Panc1 (cell line): ENCODE measurements around the gene ADORA2A. TPM values are rescaled to one million over a fixed set of nuclear protein-coding genes. Genes with fewer than 3 reads are reported as not detected.

Experiments
- ATAC-seq: fragments of 200-7000 bp; cut with Tn5 transposase; 2 replicates; pipeline ENCODE4 v1.9.1; 2020; ENCODE audit warnings: mild to moderate bottlenecking, moderate library complexity
- BruUV-seq: library from RNA; stranded (reverse); fragments of 400-500 nt; replicated peaks from 2 replicates; lab custom pipeline; 2021; lab: Mats Ljungman, UMichigan
- CTCF ChIA-PET: fragments of 300-600 bp; sonication (Branson Sonifier 250); formaldehyde crosslinking; loops from one replicate; lab custom pipeline; 2022; ENCODE audit warnings: antibody characterized with exemption; lab: Charles Lee
- POLR2A ChIA-PET: fragments of 300-600 bp; sonication (Branson Sonifier 250); formaldehyde crosslinking; loops from one replicate; lab custom pipeline; 2022; ENCODE audit warnings: antibody characterized with exemption; lab: Charles Lee
- DNase-seq: peaks from one replicate; pipeline ENCODE4 v3.0.0-alpha.2; 2010; ENCODE audit warnings: low read depth, low spot score
- H3K27ac ChIP-seq: 2 replicates; pipeline ENCODE4 v1.5.1; 2011; ENCODE audit warnings: mild to moderate bottlenecking, low read length, inconsistent platforms
- H3K27me3 ChIP-seq: fragments of 200-500 bp; sonication (Bioruptor generic); 2 replicates; pipeline ENCODE4 v1.6.0; 2014; ENCODE audit warnings: low read length, inconsistent platforms; ENCODE audit not compliant: control insufficient read depth, insufficient read depth
- H3K36me3 ChIP-seq: fragments of 200-500 bp; sonication (Bioruptor generic); 2 replicates; pipeline ENCODE4 v1.5.1; 2014; ENCODE audit warnings: inconsistent platforms, mild to moderate bottlenecking, low read length, moderate library complexity; ENCODE audit not compliant: control insufficient read depth, insufficient read depth
- H3K4me1 ChIP-seq: 2 replicates; pipeline ENCODE4 v1.5.1; 2011; ENCODE audit warnings: inconsistent platforms, mild to moderate bottlenecking, low read length, moderate library complexity; ENCODE audit not compliant: control insufficient read depth, insufficient read depth
- H3K4me3 ChIP-seq, 2 experiments: 2 replicates each; pipeline ENCODE4 v1.5.1; 2011 to 2012; ENCODE audit warnings: low read depth in 2 of 2, low read length in 2 of 2, mild to moderate bottlenecking in 2 of 2, inconsistent platforms in 1 of 2, moderate library complexity in 1 of 2
- H3K9me3 ChIP-seq: fragments of 200-500 bp; sonication (Bioruptor generic); 2 replicates; pipeline ENCODE4 v1.5.1; 2014; ENCODE audit warnings: low read depth, mild to moderate bottlenecking, inconsistent platforms, low read length, moderate library complexity; ENCODE audit not compliant: control insufficient read depth, insufficient read depth
- POLR2AphosphoS5 ChIP-seq: IDR thresholded peaks from 2 replicates; pipeline ENCODE4 v1.6.1; 2012; ENCODE audit warnings: mild to moderate bottlenecking, low read depth, low read length, moderate library complexity
- SIN3A ChIP-seq: IDR thresholded peaks from 2 replicates; pipeline ENCODE4 v1.6.1; 2012; ENCODE audit warnings: low read depth, mild to moderate bottlenecking, low read length, moderate library complexity, borderline replicate concordance; ENCODE audit not compliant: insufficient read depth
- TCF7L2 ChIP-seq: IDR thresholded peaks from 2 replicates; pipeline ENCODE4 v1.6.1; 2011; ENCODE audit warnings: mild to moderate bottlenecking, low read depth, low read length, inconsistent platforms
- in situ Hi-C: cut with HindIII; loops from 2 replicates; pipeline ENCODE4 v1.10.0; 2016; ENCODE audit warnings: low sequenced_read_pairs, low pct_unique_long_range_greater_than_20kb
- intact Hi-C: fragments of 100-400 bp; cut with micrococcal nuclease; formaldehyde crosslinking; loops from one replicate; pipeline ENCODE4 v1.10.0; 2022; ENCODE audit not compliant: unreplicated experiment
- total RNA-seq: library from RNA; stranded (reverse); gene quantifications from one replicate; pipeline ENCODE4 v1.2.1, GENCODE V29; 2021; ENCODE audit not compliant: unreplicated experiment
- TF ChIP-seq, protein P1 (sequence below), 2 experiments: IDR thresholded peaks; 2 replicates each; pipeline ENCODE4 v1.6.1; 2011 to 2012; ENCODE audit warnings: low read depth in 2 of 2, control low read depth in 1 of 2, low read length in 1 of 2, mild to moderate bottlenecking in 1 of 2, moderate library complexity in 1 of 2; ENCODE audit not compliant: insufficient read depth in 1 of 2
- TF ChIP-seq, protein P2 (sequence below): fragments of 450-650 bp; IDR thresholded peaks from 2 replicates; pipeline ENCODE4 v1.5.1; 2017; ENCODE audit warnings: mild to moderate bottlenecking

Gene ADORA2A
- total RNA-seq, 1 experiment from 2014 or later = 11.5 TPM

DNA sequence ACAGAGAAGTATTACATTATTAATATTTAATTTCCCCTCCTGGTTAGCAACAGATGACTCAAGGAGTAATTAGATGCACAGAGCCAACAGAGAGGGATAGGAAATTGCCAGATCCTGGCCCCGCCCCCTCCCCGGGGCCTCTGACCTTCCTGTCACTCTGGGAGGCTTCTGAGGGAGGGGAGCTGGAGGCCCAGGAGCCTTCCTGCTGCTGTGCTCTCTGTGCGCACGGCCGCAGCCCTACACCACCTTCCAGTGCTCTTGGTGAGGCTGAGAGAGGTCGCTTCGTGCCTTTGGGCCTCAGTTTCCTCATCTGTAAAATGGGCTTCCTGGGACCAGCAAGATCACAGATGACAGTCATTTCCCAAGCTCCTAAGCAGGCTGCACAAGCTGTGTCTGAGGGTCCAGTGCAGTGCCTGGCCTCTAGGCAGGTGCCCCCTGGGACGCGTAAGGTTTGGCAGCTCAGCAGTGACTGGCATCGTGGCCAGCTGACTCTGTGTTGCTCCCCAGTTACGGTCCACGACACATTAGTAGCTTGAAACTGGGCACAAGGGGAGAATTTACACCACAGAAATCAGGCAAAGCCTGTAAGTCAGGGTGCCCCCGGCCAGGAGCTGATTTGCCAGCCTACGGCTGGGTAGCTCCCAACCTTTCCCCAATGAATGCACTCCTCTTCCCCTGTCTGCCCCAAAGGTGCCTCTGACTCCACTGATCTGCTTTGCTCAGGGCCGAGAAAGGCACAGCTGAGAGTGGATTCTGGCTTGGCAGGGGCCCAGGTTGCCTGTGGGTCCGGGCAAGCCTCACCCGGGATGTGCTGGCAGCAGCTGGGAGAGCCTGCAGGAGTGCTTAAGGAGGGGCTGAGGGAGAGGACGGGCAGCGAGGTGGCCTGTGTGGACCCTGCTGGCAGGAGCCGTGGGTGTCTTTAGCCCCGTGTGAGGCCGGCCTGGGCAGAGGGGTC, 2.3 kb downstream of the ADORA2A start:
- no peak for ATAC-seq
- Histone ChIP-seq H3K36me3 (no peaks in the 10 kb centered on the region), H3K9me3 (no peaks in the 10 kb centered on the region), H3K27ac (no peak overlapping the region), H3K4me3 (no peak overlapping the region), H3K27me3 (no peaks in the 10 kb centered on the region), H3K4me1 (peaks cover 8% of the 10 kb centered on the region; the same call in 1 of the 2 replicates)
- in situ Hi-C loops (no loop called here), intact Hi-C loops (loop anchor here (5.0 kb wide), 1 partner anchor 93 kb away; no protein-coding TSS in a partner anchor)
- POLR2A ChIA-PET = no interaction called here
- TF ChIP-seq TCF7L2 (no peak), SIN3A (no peak), POLR2AphosphoS5 (no peak)
- TF ChIP-seq, protein P1, sequence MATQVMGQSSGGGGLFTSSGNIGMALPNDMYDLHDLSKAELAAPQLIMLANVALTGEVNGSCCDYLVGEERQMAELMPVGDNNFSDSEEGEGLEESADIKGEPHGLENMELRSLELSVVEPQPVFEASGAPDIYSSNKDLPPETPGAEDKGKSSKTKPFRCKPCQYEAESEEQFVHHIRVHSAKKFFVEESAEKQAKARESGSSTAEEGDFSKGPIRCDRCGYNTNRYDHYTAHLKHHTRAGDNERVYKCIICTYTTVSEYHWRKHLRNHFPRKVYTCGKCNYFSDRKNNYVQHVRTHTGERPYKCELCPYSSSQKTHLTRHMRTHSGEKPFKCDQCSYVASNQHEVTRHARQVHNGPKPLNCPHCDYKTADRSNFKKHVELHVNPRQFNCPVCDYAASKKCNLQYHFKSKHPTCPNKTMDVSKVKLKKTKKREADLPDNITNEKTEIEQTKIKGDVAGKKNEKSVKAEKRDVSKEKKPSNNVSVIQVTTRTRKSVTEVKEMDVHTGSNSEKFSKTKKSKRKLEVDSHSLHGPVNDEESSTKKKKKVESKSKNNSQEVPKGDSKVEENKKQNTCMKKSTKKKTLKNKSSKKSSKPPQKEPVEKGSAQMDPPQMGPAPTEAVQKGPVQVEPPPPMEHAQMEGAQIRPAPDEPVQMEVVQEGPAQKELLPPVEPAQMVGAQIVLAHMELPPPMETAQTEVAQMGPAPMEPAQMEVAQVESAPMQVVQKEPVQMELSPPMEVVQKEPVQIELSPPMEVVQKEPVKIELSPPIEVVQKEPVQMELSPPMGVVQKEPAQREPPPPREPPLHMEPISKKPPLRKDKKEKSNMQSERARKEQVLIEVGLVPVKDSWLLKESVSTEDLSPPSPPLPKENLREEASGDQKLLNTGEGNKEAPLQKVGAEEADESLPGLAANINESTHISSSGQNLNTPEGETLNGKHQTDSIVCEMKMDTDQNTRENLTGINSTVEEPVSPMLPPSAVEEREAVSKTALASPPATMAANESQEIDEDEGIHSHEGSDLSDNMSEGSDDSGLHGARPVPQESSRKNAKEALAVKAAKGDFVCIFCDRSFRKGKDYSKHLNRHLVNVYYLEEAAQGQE (IDR thresholded peaks at IDR 0.05; ENCODE audit: insufficient read depth in 1 of 2, low read depth in 2 of 2, low read length in 1 of 2) = no peak
- TF ChIP-seq, protein P2, sequence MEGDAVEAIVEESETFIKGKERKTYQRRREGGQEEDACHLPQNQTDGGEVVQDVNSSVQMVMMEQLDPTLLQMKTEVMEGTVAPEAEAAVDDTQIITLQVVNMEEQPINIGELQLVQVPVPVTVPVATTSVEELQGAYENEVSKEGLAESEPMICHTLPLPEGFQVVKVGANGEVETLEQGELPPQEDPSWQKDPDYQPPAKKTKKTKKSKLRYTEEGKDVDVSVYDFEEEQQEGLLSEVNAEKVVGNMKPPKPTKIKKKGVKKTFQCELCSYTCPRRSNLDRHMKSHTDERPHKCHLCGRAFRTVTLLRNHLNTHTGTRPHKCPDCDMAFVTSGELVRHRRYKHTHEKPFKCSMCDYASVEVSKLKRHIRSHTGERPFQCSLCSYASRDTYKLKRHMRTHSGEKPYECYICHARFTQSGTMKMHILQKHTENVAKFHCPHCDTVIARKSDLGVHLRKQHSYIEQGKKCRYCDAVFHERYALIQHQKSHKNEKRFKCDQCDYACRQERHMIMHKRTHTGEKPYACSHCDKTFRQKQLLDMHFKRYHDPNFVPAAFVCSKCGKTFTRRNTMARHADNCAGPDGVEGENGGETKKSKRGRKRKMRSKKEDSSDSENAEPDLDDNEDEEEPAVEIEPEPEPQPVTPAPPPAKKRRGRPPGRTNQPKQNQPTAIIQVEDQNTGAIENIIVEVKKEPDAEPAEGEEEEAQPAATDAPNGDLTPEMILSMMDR = no peak
- CTCF ChIA-PET = no interaction called here
- BruUV-seq = no TSS peak
- no peak for DNase-seq

DNA sequence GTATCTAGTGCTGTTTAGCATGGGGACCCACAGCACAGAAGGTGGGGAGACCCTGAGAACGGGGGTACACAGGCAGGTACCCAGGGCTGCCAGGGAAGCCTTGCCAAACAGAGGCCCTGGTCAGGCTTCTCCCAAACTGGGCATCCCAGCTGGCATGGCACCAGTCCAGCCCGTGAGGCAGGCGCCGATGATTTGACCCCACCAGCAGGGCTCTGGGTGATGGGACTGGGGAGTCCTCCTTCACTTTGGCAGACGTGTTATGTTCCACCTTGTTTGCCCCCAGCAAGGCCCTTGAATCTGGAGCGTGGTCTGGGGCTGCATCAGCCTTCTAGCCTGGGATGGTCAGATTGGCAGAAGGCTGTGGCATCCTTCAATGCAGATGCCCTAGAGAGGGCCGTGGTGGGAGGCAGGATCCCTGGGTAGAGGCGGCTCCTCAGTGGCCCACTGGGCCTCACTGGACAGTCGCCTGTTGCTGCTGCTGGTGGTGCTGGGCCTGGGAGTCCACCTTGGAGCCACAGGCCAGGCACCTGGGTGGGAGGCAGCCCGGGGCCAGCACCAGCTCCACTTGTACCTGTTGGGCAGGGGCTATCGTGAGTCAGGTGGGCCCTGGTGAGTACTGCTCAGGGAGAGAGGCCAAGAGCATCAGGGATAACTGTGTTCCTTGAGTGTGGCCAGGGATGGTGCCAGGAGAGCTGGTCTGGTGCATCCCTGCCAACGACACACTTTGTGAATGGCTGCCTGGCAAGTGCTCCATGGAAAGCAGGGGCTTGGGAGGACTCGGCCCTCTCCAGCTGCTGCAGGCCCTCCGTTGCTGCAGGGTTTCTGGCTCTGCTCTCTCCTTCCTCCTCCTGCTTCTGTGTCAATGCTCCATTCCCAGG, 3.3 kb downstream of the ADORA2A start:
- no peak overlapping the region for H3K4me3 ChIP-seq

More for the DNA sequence above, 3.3 kb downstream of the ADORA2A start:
- in situ Hi-C loops (no loop called here), intact Hi-C loops (no loop called here)
- Histone ChIP-seq H3K27ac (no peak overlapping the region), H3K36me3 (no peaks in the 10 kb centered on the region), H3K4me1 (peaks cover 8% of the 10 kb centered on the region; the same call in 1 of the 2 replicates), H3K27me3 (no peaks in the 10 kb centered on the region), H3K9me3 (no peaks in the 10 kb centered on the region)
- CTCF ChIA-PET = no interaction called here
- no peak for TF ChIP-seq SIN3A
- DNase-seq (no peak), ATAC-seq (no peak)
- BruUV-seq = no TSS peak
- POLR2A ChIA-PET = no interaction called here
